Kasumi-1 (cell line): Measurements from ENCODE around the gene ECPAS.
A peak's percentile ranks its signal among the peaks of the same experiment; 100 is the strongest.
"Not testable (repeated sequence)": the region's sequence is repeated elsewhere in the genome, so short reads cannot be mapped to it uniquely, and the experiment has no call there.

ENCODE experiments used
- DNase-seq, 2 experiments: peaks; one replicate each; lab custom pipeline; 2025; lab: John Stamatoyannopoulos, UW

Gene ECPAS, protein sequence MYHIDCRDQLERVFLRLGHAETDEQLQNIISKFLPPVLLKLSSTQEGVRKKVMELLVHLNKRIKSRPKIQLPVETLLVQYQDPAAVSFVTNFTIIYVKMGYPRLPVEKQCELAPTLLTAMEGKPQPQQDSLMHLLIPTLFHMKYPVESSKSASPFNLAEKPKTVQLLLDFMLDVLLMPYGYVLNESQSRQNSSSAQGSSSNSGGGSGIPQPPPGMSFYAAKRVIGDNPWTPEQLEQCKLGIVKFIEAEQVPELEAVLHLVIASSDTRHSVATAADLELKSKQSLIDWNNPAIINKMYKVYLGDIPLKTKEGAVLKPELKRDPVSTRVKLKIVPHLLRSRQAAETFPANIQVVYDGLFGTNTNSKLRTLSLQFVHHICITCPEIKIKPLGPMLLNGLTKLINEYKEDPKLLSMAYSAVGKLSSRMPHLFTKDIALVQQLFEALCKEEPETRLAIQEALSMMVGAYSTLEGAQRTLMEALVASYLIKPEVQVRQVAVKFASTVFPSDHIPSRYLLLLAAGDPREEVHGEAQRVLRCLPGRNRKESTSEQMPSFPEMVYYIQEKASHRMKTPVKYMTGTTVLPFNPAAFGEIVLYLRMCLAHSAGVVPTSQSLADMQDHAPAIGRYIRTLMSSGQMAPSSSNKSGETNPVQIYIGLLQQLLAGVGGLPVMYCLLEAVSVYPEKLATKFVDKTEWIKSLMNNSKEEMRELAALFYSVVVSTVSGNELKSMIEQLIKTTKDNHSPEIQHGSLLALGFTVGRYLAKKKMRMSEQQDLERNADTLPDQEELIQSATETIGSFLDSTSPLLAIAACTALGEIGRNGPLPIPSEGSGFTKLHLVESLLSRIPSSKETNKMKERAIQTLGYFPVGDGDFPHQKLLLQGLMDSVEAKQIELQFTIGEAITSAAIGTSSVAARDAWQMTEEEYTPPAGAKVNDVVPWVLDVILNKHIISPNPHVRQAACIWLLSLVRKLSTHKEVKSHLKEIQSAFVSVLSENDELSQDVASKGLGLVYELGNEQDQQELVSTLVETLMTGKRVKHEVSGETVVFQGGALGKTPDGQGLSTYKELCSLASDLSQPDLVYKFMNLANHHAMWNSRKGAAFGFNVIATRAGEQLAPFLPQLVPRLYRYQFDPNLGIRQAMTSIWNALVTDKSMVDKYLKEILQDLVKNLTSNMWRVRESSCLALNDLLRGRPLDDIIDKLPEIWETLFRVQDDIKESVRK (N-terminal part only)

DNA sequence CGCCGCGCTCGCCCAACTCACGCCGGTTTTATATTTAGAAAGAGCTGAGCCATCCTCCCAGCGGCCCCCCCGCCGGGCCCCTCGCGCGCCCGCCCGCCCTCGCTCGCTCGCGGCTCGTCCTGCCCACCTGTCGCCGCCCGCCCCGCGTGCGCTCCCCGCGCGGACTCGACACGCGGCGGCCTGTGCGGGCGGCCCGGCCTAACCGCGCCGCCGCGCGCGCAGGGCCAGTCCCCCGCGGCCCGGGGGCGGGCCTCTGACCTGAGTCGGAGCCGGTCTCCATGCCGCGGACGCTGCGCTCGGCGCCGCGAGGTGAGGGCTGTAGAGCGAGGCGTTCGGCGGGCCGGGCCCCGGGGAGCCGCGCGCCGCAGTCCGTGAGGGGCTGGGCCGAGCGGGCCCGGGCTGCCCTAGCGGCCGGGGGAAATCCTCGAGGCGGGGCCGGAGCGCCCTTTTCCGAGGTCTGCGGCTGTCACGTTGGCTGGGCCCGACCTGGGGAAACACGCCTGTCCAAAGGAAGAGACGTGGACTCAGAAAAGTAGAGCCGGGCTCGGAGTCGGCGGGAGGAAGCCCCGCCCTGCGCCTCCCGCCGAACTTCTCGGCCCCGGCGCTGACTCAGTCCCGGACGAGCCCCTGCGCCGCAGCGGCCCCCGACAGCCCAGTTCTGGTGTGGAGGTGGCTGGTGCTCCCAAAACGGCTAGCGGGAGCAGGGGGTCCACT, at the start of gene ECPAS:
Gene ECPAS, minus strand, starts transcription at position 526 of the 714 bp plus-strand sequence. CDS start 11,465 bp downstream, outside the sequence.
- peak; percentile 71 to 78 for DNase-seq

DNA sequence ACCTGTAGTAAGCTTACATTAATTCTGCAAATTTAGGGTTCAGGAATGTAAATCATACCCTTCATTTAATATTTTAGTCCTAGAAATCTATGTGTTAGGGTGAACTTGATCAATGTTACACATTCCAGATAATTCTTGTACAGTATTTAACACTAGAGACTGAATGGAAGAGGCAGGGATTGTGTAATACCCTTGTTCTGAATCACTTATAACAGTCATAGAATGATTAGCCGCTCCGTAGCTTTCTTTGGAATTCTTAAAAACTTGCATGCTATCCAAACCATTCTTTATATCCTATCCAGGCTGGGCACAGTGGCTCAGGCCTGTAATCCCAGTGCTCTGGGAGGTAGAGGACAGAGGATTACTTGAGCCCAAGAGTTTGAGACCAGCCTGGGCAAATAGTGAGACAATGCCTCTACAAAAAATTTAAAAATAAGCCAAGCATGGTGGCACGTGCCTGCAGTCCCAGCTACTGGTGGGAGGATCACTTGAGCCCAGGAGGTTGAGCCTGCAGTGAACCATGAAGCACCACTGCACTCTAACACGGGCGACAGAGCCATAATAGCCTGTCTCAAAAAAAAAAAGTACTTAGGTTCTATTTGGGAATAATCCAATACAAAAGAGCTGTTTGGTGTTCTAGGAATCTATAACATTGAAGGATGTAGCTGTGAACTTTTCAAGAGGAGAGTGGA, 49.1 kb upstream of the ECPAS start:
- DNase-seq: no peak

DNA sequence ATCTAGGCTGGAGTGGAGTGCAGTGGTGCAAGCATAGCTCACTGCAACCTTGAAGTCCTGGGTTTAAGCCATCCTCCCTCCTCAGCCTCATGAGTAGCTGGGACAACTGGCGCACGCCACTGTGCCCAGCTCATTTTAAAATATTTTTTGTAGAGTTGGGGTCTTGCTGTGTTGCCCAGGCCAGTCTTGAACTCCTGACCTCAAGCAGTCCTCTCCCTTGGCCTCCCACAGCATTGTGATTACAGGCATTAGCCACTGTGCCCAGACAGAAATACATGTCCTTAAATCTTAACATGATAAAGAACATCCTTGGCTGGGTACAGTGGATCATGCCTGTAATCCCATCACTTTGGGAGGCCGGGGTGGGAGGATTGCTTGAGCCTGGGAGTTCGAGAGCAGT, 47.5 kb upstream of the ECPAS start:
- DNase-seq: no peak

DNA sequence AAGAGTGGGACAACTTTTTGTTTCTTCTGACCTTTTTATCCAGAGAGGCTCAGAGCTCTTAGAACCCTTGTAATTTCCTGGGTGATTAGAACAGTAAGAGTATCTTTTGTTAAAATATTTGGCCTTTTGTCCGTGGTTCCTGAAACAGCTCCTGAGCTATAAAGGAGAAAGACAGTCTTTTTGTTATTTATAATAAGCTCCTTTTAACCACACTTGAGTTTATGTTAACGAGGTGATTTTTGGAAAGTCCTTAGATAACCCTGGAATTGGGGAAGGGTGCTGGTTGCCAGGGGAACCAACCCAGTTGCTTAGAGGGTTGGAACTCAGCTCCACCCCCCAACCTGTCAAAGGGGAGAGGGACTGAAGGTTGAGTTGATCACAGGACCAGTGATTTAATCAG, 45.6 kb upstream of the ECPAS start:
- DNase-seq: no peak

DNA sequence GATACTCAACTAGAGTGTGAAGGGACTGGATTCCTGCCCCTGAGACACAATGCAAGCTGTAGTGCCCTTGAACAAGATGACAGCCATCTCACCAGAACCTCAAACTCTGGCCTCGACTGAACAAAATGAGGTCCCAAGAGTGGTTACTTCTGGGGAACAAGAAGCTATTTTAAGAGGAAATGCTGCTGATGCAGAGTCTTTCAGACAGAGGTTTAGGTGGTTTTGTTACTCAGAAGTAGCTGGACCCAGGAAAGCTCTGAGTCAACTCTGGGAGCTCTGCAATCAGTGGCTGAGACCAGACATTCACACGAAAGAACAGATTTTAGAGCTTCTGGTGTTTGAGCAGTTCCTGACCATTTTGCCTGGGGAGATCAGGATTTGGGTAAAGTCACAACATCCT, 43.2 kb upstream of the ECPAS start:
- DNase-seq: no peak

DNA sequence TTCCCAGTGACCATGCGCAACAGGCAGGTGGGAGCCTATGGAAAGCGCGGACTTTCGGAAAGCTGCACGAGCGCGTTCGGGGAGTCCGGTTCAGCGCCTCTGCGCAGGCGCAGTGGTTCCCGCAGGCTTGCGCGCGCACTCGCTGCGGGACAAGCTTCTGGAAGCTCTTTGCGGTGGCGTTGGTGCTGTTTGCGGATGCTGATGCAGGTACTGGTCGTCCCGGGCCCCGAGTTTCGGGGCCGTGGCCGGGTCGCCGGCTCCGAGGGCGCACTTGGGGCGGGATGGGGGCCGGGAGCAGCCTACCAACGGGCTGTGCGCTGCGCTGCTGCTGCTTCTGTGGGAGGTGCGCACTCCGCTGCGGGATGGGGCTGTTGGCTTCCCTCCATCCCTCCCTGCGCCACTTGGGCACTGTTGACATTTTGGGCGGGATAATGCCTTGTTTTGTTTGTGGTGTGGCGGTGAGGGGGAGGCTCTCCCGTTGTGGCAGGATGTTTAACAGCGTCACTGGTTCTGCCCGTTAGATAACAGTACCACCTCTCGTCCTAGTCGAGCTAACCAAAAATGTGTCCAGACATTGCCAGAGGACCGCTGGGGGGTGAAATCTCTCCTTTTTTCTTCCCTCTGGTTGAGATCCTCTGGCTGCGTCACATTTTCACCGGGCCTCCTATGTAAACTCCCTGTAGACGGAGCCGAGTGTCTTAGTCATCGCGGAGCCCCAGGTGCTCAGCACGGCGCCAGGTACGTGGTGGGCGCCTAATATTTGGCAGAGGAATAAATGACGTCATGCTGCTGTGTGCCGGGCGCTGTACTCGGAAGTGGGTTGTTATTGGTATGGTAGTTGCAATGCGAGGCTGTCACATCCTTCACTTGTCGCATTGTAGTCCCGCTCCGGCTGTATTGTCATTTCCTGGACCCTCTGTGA, 41.1 kb upstream of the ECPAS start, which contains the start of gene ZNF483:
Gene ZNF483, plus strand, starts transcription at position 124 of the 922 bp plus-strand sequence. CDS start 2,217 bp downstream, outside the sequence.
- DNase-seq: no peak

DNA sequence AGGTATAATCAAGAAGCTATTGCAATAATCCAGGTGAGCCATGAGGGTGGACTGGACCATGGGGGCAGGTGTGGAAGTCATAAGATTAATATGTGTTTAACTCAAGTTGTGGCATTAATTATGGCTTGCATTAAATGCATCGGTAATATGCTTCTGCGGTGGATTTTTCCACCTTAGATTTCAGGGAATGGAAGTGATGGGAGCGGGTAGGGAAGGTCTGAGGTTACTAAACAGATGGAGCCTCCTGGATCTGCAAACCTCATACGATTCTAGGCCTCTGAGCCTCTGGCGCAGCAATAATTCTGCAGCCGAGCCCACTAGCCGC, 40.5 kb upstream of the ECPAS start:
- DNase-seq: no peak

DNA sequence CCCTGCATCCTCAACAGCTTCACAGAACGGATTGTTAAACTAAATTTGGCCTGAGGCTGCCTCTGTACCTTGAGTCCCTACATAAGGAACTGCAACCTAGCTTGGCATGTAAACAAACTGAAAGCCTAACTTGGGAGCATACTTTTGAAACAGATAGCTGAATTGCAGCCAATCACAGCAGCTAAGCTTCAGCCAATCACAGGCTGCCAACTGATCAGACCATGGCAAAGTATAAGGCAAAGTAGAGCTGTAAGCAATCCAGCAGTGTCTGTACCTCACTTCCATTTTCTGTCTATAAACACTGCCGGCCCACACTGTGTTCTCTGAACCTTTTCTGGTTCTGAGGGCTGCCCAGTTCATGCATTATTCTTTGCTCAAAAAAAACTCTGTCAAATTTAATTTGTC, 31.9 kb upstream of the ECPAS start:
- DNase-seq: no peak

DNA sequence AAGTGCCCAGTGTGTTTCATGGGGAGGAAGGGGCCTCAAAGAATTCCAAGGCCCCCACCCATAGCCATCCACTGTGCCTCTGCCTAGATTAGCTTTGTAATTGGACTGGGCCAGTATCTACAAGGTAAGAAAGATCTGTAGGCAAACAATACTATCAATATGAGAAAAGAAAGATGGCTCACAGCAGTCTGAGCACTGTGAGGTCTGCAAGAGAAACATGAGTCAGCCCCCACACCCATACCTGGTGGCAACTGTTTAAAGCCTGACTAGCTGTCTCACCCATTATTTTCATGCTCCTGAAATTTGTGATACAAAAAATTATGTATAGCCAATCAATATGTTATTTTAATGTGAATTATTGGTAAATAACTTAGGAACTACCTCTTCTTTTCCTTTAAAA, 30.8 kb upstream of the ECPAS start:
- DNase-seq: no peak

DNA sequence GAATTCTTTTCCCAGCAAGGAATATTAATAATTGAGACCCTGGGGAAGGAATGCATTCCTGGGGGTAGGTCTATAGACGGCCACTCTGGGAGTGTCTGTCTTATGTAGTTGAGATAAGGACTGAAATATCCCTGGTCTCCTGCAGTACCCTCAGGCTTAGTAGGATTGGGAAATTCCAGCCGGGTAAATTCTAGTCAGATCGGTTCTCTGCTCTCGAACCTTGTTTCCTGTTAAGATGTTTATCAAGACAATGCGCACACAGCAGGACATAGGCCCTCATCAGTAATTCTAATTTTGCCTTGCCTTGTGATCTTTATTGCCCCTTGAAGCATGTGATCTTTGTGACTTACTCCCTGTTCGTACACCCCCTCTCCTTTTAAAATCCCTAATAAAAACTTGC, 27.4 kb upstream of the ECPAS start:
- not testable (repeated sequence) for DNase-seq

DNA sequence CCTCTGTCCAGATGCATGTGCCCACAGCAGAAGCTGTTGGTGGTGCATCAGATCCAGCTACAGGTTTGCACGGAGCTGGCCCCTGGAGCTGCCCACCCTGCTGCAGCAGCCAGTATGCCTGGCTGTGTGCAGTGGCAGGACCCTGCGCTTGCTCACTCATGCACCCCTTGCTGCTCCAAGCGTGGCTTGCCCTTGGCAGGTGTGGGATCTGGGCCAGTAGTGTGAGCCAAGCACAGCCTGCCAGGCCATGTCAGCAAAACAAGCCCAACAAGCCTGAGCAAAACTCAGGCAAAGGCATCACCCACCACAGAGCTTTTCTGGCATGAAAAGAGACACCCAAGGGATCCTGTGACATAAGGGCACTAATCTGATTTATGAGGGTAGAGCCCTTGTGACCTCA, 18.3 kb upstream of the ECPAS start:
- DNase-seq: no peak

DNA sequence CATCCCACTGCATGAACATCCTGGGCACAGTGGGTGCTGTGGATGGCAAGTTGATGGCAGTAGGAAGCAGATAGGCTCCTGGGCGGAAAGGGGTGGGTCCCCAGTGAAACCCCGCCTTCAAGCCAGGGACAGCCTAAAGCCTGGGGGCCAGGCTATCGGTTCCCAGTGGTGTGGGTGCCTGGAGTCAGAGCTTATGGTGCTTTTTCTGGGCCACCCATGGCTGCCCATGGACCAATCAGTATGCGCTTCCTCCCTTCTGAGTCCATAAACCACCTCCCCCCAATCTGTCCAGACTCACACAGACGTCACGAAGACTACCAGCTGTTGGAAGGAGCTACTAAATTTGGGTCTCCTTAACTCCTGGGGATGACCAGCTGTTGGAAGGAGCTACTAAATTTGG, 17.5 kb upstream of the ECPAS start:
- no peak for DNase-seq

DNA sequence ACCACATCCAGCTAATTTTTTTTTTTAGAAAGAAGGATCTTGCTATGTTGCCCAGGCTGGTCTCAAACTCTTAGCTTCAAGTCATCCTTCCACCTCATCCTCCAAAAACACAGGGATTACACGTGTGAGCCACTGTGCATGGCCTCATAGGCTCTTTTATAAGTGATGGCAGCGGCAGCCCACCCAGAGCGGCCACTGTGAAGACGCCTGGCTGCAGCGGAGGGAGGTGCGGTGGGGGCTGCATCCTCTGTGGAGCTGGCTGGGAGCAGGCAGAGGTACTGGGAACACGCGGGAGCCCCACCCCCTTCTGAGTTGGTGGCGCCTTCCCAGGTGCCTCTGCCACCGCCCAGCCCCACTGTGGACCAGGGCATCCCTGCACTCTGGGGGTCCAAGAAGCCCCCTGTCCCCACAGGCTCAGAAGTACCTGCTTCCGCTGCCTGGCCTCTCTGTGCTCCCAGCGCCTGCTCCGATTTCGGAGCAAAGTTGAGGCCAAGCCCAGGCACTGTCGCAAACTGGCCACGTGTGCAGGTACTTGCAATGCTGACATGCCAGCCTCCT, 16.9 kb upstream of the ECPAS start:
- no peak for DNase-seq

DNA sequence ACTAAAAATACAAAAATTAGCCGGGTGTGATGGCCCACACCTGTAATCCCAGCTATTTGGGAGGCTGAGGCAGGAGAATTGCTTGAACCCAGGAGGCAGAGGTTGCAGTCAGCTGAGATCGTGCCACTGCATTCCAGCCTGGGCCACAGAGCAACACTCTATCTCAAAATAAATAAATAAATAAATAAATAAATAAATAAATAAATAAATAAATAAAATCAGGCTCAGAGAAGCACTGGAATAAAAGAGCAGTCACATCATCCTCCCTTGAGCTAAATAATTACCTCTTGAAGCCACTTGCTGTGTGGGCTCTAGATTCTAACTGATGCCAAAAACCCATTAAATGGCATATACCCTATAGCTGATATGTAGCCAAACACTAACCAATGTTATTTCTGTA, 13.0 kb upstream of the ECPAS start:
- DNase-seq: not testable (repeated sequence)

DNA sequence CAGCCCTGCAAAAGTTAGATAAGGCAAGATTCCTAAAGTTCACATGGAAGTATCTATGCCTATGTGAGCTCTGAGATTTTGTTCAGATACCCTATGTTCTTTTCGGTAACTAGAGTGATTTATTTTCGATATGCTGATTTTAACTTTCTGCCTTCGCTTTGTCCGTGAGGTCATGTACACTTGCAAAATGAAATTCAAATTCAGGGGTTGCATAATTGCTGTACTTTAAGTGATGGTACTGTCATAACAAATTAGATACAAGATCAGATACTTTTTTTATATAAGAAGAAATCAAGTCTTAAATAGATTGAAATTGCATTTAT, 350 bp upstream of the ECPAS start:
- peak; percentile 71 to 78 for DNase-seq

DNA sequence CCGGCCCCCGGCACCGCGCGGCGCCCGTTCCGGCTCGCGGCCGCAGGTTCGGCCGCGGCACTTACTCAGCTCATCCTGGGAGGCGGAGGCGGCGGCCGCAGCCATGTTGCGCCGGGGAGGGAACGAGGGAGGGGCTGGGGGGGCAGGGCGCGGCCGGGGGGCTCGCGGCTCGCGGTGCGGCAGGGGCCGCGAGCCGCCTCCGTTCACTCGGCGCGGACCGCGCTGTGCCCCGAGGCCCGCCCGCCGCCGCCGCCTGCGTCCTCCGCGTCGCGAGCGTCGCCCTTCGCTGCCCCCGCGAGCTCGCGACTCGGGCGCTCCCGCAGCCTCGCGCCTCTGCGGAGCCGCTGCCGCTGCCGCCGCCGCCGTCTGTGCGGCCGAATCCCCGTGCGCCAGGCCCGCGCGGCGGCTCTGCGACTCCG, 735 bp downstream of the ECPAS start:
- peak in 1 of 2 experiments; percentile 32 for DNase-seq

DNA sequence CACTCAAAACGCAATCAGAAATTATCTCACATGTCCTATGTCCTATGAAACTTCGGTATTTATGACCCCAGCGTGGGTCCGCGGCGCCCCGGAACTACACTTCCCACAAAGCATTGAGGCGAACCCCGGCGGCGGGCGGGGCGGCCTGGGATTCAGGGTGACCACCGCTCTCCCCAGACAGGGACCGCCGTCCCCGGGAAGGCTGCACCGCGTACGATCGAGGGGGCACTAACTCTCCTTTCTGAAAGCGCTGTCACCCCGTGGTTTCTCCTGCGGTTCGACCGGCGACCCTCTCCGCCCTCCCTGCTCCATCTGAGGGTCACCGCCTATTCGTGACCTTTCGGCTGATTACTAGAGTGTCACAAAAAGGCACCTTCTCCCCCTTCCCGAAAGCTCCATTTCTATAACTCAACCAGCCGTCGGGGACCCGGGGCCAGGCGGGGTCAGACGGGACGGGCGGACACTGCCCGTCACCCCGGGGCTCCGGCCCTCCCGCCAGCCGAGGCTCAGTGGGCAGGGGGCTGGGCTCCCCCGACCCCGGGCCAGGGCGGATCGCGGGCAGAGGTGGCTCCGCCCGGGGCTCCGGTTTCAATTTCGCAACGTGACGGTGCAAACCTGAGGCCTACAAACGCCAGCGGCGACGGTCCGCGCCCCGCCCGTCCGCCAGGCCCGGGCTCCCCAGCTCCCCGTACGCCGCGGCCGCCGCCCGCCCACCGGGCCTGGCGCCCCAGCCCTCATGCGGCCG, 1.3 kb downstream of the ECPAS start:
- DNase-seq: peak; percentile 57 to 64

DNA sequence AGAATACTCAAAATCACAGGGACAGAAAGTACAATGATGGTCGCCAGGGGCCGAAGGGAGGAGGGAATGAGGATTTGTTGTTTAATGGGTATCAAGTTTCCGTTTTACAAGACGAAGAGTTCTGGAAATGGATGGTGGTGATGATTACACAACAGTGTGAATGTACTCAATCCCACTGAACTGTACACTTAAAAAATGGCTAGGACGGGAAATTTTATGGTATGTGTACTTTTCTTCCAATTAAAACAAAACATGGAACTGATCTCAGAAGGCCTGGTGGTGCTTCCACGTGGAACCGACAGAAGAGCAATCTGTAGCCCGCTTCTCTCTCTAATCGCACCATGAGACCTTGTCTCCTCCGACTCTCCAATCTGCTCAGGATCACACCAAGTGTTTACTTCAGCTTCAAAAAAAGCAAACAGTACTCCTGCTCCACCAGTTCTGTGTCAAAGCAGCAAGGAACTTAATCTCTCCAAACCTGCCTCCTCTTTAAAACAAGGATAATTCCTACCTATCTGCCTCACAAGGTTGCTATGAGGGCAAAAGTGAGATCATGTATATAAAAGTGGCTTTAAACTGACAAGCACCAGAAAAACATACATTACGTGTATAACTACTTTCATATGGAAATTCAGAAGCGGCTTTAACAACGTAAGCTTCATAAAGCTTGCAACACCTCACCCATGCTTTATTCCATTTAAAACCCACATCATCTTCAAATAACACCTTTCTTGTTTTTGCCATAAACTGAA, 2.1 kb downstream of the ECPAS start:
- DNase-seq: peak in 1 of 2 experiments; percentile 47
